HepG2 (cell line): ENCODE measurements around the gene MAFF. TPM values are rescaled to one million over a fixed set of nuclear protein-coding genes. Genes with fewer than 3 reads are reported as not detected.

ENCODE experiments used
- ATAC-seq: fragments of 200-7000 bp; cut with Tn5 transposase; 3 replicates; pipeline ENCODE4 v1.9.1; 2020; ENCODE audit warnings: mild to moderate bottlenecking, moderate library complexity
- BruUV-seq: library from RNA; stranded (reverse); fragments of 400-500 nt; replicated peaks from 2 replicates; lab custom pipeline; 2021; lab: Mats Ljungman, UMichigan
- CTCF ChIA-PET: fragments of 300-600 bp; formaldehyde crosslinking; extraction: SDS; loops from one replicate; lab custom pipeline; 2021; ENCODE audit warnings: low total read pairs, inconsistent platforms, low intra/inter-chr PET ratio; lab: Yijun Ruan, JAX
- POLR2A ChIA-PET: fragments of 350-600 bp; sonication (Branson Sonifier 250); formaldehyde crosslinking; loops from one replicate; lab custom pipeline; 2020; ENCODE audit warnings: antibody characterized with exemption, inconsistent platforms; lab: Yijun Ruan, JAX
- DNase-seq: peaks from one replicate; pipeline ENCODE4 v3.0.0-alpha.2; 2015; ENCODE audit warnings: low spot score
- FAIRE-seq: peaks from 3 replicates; lab custom pipeline; 2011; peaks lifted over from hg19 to GRCh38; lab: Jason Lieb, UNC
- H2AFZ ChIP-seq: one replicate; pipeline ENCODE4 v1.6.1; 2011; ENCODE audit warnings: low read length, inconsistent platforms
- H3K27ac ChIP-seq: fragments of 300-600 bp; 3 replicates; pipeline ENCODE4 v1.8.0; 2011; ENCODE audit warnings: mixed run types, mild to moderate bottlenecking, mixed read lengths, low read length, inconsistent platforms; ENCODE audit not compliant: insufficient read depth; ENCODE audit errors: extremely low read length
- H3K27me3 ChIP-seq, 2 experiments: fragments of 200-600 bp in 1 of 2; 2 replicates in 1 of 2; 3 replicates in 1 of 2; pipeline versions ENCODE4 v1.6.0 to v1.8.0; 2011; ENCODE audit warnings: low read length in 2 of 2, mild to moderate bottlenecking in 2 of 2, moderate library complexity in 2 of 2, inconsistent platforms in 1 of 2; ENCODE audit not compliant: insufficient read depth in 2 of 2, control insufficient read depth in 1 of 2
- H3K36me3 ChIP-seq, 2 experiments: fragments of 200-600 bp in 1 of 2; replicated peaks in 1 of 2; 2 replicates in 1 of 2; 3 replicates in 1 of 2; pipeline versions ENCODE4 v1.5.1 to v1.8.0; 2011; ENCODE audit warnings: low read length in 2 of 2, inconsistent platforms in 1 of 2; ENCODE audit not compliant: insufficient read depth in 2 of 2, control insufficient read depth in 1 of 2
- H3K4me1 ChIP-seq: 2 replicates; pipeline ENCODE4 v1.5.1; 2012; ENCODE audit warnings: low read length, inconsistent platforms; ENCODE audit not compliant: insufficient read depth
- H3K4me2 ChIP-seq: 2 replicates; pipeline ENCODE4 v1.6.0; 2011; ENCODE audit warnings: low read depth, low read length, inconsistent platforms
- H3K4me3 ChIP-seq, 3 experiments: fragments of 200-600 bp in 1 of 3; sonication (generic), shearing (Covaris generic) in 1 of 3; replicated peaks in 1 of 3; 2 replicates each; pipeline ENCODE4 v1.5.1; 2011 to 2016; ENCODE audit warnings: low read length in 3 of 3, inconsistent platforms in 2 of 3, low read depth in 2 of 3, mild to moderate bottlenecking in 2 of 3, control low read depth in 1 of 3, mixed read lengths in 1 of 3; ENCODE audit not compliant: insufficient read depth in 1 of 3
- H3K79me2 ChIP-seq: one replicate; pipeline ENCODE4 v1.6.1; 2011; ENCODE audit warnings: low read length, inconsistent platforms; ENCODE audit not compliant: insufficient read depth
- H3K9ac ChIP-seq: 2 replicates; pipeline ENCODE4 v1.6.0; 2011; ENCODE audit warnings: mild to moderate bottlenecking, low read depth, low read length, inconsistent platforms; ENCODE audit not compliant: insufficient read depth
- H3K9me3 ChIP-seq: 2 replicates; pipeline ENCODE4 v1.5.1; 2012; ENCODE audit warnings: mild to moderate bottlenecking, low read length
- H4K20me1 ChIP-seq: 2 replicates; pipeline ENCODE4 v1.6.0; 2011; ENCODE audit warnings: inconsistent platforms, mild to moderate bottlenecking, low read length, moderate library complexity; ENCODE audit not compliant: insufficient read depth
- FOXO1 ChIP-seq: sonication (generic); formaldehyde crosslinking; IDR thresholded peaks from 2 replicates; pipeline ENCODE4 v1.4.0; 2020; ENCODE audit warnings: missing genetic modification reagents
- ZKSCAN1 ChIP-seq: fragments of 150-350 bp; IDR thresholded peaks from 2 replicates; pipeline ENCODE4 v1.6.1; 2014; ENCODE audit warnings: low read length
- WGBS: methylation state at CpG from one replicate; pipeline ENCODE4 v1.1.6; 2017; ENCODE audit warnings: low lambda C conversion rate; 5-methylcytosine and 5-hydroxymethylcytosine counted together
- in situ Hi-C: cut with HindIII; loops from 2 replicates; pipeline ENCODE4 v1.10.0; 2017; ENCODE audit warnings: low pct_unique_long_range_greater_than_20kb; ENCODE audit not compliant: extremely low pct_ligation_motif_present
- intact Hi-C: fragments of 100-400 bp; cut with micrococcal nuclease; formaldehyde crosslinking; loops from one replicate; pipeline ENCODE4 v1.10.0; 2022; ENCODE audit not compliant: unreplicated experiment
- polyA plus RNA-seq, 8 experiments: library from polyadenylated mRNA; depleted of rRNA in 3 of 8; stranded (reverse) in 7 of 8; unstranded in 1 of 8; fragments of >200 nt; fragmentation: Illumina TruSeq in 4 of 8; extraction: Trizol in 4 of 8; gene quantifications; 2 replicates each; pipeline versions ENCODE4 v1.2.1 to v1.2.3, GENCODE V29; 2011 to 2016; ENCODE audit warnings: low read depth in 4 of 8, missing spikeins in 1 of 8, mixed read lengths in 1 of 8; ENCODE audit not compliant: insufficient read depth in 1 of 8
- total RNA-seq, 5 experiments: library from RNA; depleted of rRNA; stranded (reverse); fragments of >200 nt; fragmentation: Illumina TruSeq; extraction: Trizol; gene quantifications; 2 replicates each; pipeline ENCODE4 v1.2.3, GENCODE V29; 2016; ENCODE audit warnings: low read depth in 1 of 5
- TF ChIP-seq, protein P1 (sequence below): sonication (generic); formaldehyde crosslinking; IDR thresholded peaks from 2 replicates; pipeline ENCODE4 v1.5.0; 2020; ENCODE audit warnings: mild to moderate bottlenecking, missing genetic modification reagents, moderate library complexity
- TF ChIP-seq, protein P2 (sequence below): sonication (generic); formaldehyde crosslinking; IDR thresholded peaks from 2 replicates; pipeline ENCODE4 v1.5.1; 2020; ENCODE audit warnings: mild to moderate bottlenecking, missing genetic modification reagents, moderate library complexity

Gene MAFF
- total and polyA plus RNA-seq, 2 of the 13 experiments (the other 11 are each of a cell fraction or from before 2014, with no cell fraction given): 5.4 to 14.3 TPM

DNA sequence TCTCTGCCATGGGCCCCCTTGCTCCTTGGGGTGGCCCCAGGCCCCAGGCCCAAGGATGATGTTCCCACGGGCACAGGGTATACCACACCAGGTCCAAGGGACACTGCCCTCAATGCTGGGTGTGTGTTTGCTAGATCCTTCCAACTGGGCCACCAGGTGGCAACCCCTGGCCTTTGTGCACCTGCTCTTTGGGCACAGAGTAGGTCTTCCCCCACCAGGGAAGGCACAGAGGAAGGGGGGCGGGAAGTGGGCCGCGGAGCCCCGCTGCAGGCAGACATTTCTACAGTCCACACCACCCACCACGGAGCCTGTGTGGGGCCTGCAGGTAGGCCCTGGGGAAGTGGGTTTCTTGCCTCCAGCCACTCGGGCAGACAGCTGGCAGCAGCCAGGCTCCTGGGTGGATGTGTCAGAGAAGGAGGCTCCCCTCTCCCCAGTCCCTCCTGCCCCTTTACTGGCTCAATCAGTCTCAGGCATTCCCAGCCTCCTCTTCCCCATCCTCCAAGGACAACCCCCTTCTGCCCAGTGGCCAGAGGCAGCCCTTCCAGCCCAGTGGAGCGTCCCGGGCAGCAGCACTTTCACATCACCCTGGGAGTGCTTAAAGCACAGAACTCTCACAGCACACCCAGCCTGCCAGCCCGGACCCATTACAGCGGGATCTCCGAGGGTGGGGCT, 21.6 kb downstream of the MAFF start:
- BruUV-seq: no TSS peak
- in situ Hi-C loops (no loop called here), intact Hi-C loops (no loop called here)
- Histone ChIP-seq H3K4me1 (peaks cover 16% of the 10 kb centered on the region), H3K4me2 (no peak overlapping the region), H3K9me3 (no peaks in the 10 kb centered on the region), H3K79me2 (no peaks in the 10 kb centered on the region), H4K20me1 (no peaks in the 10 kb centered on the region), H3K36me3 (peaks cover 2 to 13% of the 10 kb centered on the region in 2 experiments; a peak in 4 of 5 replicates), H3K9ac (no peak overlapping the region), H3K27ac (no peak overlapping the region), H2AFZ (no peak overlapping the region), H3K27me3 (no peaks in the 10 kb centered on the region), H3K4me3 (no peak overlapping the region)
- ATAC-seq: no peak
- CTCF ChIA-PET: no interaction called here
- POLR2A ChIA-PET: no interaction called here
- no peak for FAIRE-seq
- TF ChIP-seq, protein P1, sequence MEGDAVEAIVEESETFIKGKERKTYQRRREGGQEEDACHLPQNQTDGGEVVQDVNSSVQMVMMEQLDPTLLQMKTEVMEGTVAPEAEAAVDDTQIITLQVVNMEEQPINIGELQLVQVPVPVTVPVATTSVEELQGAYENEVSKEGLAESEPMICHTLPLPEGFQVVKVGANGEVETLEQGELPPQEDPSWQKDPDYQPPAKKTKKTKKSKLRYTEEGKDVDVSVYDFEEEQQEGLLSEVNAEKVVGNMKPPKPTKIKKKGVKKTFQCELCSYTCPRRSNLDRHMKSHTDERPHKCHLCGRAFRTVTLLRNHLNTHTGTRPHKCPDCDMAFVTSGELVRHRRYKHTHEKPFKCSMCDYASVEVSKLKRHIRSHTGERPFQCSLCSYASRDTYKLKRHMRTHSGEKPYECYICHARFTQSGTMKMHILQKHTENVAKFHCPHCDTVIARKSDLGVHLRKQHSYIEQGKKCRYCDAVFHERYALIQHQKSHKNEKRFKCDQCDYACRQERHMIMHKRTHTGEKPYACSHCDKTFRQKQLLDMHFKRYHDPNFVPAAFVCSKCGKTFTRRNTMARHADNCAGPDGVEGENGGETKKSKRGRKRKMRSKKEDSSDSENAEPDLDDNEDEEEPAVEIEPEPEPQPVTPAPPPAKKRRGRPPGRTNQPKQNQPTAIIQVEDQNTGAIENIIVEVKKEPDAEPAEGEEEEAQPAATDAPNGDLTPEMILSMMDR (CRISPR knock-in tag): peak; percentile 38
- TF ChIP-seq, protein P2, sequence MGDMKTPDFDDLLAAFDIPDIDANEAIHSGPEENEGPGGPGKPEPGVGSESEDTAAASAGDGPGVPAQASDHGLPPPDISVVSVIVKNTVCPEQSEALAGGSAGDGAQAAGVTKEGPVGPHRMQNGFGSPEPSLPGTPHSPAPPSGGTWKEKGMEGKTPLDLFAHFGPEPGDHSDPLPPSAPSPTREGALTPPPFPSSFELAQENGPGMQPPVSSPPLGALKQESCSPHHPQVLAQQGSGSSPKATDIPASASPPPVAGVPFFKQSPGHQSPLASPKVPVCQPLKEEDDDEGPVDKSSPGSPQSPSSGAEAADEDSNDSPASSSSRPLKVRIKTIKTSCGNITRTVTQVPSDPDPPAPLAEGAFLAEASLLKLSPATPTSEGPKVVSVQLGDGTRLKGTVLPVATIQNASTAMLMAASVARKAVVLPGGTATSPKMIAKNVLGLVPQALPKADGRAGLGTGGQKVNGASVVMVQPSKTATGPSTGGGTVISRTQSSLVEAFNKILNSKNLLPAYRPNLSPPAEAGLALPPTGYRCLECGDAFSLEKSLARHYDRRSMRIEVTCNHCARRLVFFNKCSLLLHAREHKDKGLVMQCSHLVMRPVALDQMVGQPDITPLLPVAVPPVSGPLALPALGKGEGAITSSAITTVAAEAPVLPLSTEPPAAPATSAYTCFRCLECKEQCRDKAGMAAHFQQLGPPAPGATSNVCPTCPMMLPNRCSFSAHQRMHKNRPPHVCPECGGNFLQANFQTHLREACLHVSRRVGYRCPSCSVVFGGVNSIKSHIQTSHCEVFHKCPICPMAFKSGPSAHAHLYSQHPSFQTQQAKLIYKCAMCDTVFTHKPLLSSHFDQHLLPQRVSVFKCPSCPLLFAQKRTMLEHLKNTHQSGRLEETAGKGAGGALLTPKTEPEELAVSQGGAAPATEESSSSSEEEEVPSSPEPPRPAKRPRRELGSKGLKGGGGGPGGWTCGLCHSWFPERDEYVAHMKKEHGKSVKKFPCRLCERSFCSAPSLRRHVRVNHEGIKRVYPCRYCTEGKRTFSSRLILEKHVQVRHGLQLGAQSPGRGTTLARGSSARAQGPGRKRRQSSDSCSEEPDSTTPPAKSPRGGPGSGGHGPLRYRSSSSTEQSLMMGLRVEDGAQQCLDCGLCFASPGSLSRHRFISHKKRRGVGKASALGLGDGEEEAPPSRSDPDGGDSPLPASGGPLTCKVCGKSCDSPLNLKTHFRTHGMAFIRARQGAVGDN (CRISPR knock-in tag): peak; percentile 17; the same call in 1 of the 2 replicates
- TF ChIP-seq FOXO1 (no peak), ZKSCAN1 (peak; percentile 44; the same call in 1 of the 2 replicates)
- no peak for DNase-seq
- 88% methylated on average over 3 of the region's 12 CpGs for WGBS
